Epidermal melanocyte (primary cell): ENCODE results near the gene CUL1.
A peak's percentile ranks its signal among the peaks of the same experiment; 100 is the strongest.

Experiments used
- DNase-seq: peaks from one replicate; pipeline ENCODE4 v3.0.0; 2011; ENCODE audit warnings: low spot score; ENCODE audit not compliant: insufficient read length

CUL1 gene

GRCh38 chr7:148698397-148699023 is at the start of gene CUL1:
Gene CUL1, plus strand, starts transcription at chr7:148698903. Its CDS starts 31,220 bp downstream, at chr7:148730123.
- DNase-seq, result peak; percentile 21

- no peak for DNase-seq
Observed at GRCh38 chr7:148650232-148650858, 48.4 kb upstream of the CUL1 start.

- DNase-seq, result no peak
Observed at GRCh38 chr7:148652773-148653172, 45.9 kb upstream of the CUL1 start.

GRCh38 chr7:148657929-148658328 is 40.8 kb upstream of the CUL1 start:
- DNase-seq, result no peak

GRCh38 chr7:148661471-148661870 is 37.2 kb upstream of the CUL1 start:
- DNase-seq, result no peak

- no peak for DNase-seq
Observed at GRCh38 chr7:148662646-148663045, 36.1 kb upstream of the CUL1 start.

- no peak for DNase-seq
Observed at GRCh38 chr7:148664324-148664723, 34.4 kb upstream of the CUL1 start.

- no peak for DNase-seq
Observed at GRCh38 chr7:148665221-148665620, 33.5 kb upstream of the CUL1 start.

- no peak for DNase-seq
Observed at GRCh38 chr7:148669927-148670326, 28.8 kb upstream of the CUL1 start.

- DNase-seq, result no peak
Observed at GRCh38 chr7:148670374-148670773, 28.3 kb upstream of the CUL1 start.

- DNase-seq, result no peak
Observed at GRCh38 chr7:148670807-148671206, 27.9 kb upstream of the CUL1 start.

- no peak for DNase-seq
Observed at GRCh38 chr7:148672041-148672440, 26.7 kb upstream of the CUL1 start.

- no peak for DNase-seq
Observed at GRCh38 chr7:148674689-148675088, 24.0 kb upstream of the CUL1 start.

- DNase-seq, result no peak
Observed at GRCh38 chr7:148676291-148676690, 22.4 kb upstream of the CUL1 start.

GRCh38 chr7:148681821-148682220 is 16.9 kb upstream of the CUL1 start:
- DNase-seq, result no peak

GRCh38 chr7:148684289-148684830 is 14.3 kb upstream of the CUL1 start:
- no peak for DNase-seq

GRCh38 chr7:148686312-148686937 is 12.3 kb upstream of the CUL1 start:
- DNase-seq, result no peak

GRCh38 chr7:148687555-148687954 is 11.1 kb upstream of the CUL1 start:
- DNase-seq, result no peak

- DNase-seq, result no peak
Observed at GRCh38 chr7:148688526-148688925, 10.2 kb upstream of the CUL1 start.

GRCh38 chr7:148693651-148694050 is 5.1 kb upstream of the CUL1 start:
- no peak for DNase-seq

GRCh38 chr7:148694631-148695030 is 4.1 kb upstream of the CUL1 start:
- no peak for DNase-seq

GRCh38 chr7:148695953-148696352 is 2.8 kb upstream of the CUL1 start:
- no peak for DNase-seq

- no peak for DNase-seq
Observed at GRCh38 chr7:148696787-148697186, 1.9 kb upstream of the CUL1 start.
